HTR-8/SVneo (cell line): ENCODE data around the gene ZBTB43.
"Not testable (repeated sequence)": the region's sequence is repeated elsewhere in the genome, so short reads cannot be mapped to it uniquely, and the experiment has no call there.

Experiments
- DNase-seq: peaks from one replicate; pipeline ENCODE4 v3.0.0; 2011; ENCODE audit warnings: low spot score, mixed read lengths; ENCODE audit not compliant: insufficient read length
- FAIRE-seq: peaks from 2 replicates; lab custom pipeline; 2011; peaks lifted over from hg19 to GRCh38; lab: Jason Lieb, UNC

Gene ZBTB43, protein sequence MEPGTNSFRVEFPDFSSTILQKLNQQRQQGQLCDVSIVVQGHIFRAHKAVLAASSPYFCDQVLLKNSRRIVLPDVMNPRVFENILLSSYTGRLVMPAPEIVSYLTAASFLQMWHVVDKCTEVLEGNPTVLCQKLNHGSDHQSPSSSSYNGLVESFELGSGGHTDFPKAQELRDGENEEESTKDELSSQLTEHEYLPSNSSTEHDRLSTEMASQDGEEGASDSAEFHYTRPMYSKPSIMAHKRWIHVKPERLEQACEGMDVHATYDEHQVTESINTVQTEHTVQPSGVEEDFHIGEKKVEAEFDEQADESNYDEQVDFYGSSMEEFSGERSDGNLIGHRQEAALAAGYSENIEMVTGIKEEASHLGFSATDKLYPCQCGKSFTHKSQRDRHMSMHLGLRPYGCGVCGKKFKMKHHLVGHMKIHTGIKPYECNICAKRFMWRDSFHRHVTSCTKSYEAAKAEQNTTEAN

DNA sequence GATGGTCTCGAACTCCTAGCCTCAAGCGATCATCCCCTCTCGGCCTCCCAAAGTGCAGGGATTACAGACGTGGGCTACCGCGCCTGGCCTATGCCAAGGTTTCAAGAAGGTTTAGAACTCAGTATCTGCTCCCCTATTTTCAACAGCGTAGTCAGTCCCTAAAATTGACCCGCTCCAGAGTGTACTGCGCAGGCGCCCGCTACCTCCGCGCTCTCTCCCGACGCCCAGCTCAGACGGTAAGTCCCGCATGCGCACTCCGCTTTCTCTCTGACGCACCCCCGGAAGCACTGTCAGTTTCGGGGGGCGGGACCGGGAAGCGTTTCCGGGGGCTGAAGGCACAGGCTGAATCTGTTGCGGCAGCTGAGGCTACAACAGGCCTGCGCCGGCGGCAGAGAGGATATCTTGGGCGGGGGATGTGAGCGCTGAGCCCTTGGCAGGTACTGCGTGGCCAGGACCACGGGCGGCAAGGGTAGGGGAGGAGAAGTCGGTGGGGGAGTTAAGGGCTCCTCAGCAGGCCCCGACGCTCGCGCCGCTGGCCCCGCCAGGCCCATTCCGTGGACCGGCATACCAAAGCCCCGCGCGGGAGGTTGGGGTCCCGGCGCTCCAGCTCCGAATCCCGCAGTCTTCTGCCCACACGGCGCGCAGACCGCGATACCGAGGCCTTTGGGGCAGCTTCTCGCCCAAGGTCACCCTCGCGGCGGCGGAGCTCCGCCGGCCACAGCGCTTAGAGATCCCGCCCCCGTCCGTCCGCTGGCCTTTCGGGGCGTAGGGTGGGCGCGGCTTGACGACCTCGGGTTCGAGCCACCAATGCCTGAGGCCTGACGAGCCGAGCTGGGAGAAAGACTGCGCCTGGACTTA is at the start of gene ZBTB43:
Gene ZBTB43, plus strand, starts transcription at position 345 of the 858 bp plus-strand sequence. CDS start 27,470 bp downstream, outside the sequence.
- no peak for FAIRE-seq
- DNase-seq, result peak; percentile 95

DNA sequence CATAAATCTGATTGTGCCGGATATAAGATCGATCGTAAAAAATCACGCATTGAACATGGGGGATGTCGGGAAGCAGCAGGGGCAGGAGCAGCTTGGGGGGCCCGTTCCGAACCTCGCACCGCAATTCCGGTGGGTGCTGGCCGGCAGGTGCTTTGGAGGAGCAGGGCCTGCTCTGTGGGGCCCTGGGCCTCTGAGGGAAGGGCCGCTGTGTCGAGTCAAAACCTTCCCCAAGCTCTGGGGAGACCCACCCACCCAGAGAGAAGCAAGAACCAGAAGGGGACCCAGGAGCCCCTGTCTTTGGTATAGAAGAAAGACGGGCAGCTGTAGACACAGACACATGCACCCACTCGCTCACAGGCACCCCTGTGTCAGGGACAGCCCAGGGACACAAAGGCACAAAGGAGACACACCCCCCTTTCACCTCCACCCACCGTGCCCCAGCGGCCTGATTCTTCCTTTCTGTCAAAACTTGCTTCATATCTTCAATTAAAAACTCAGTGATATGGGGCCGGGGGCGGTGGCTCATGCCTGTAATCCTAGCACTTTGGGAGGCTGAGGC is 49.4 kb upstream of the ZBTB43 start:
- FAIRE-seq, result no peak

DNA sequence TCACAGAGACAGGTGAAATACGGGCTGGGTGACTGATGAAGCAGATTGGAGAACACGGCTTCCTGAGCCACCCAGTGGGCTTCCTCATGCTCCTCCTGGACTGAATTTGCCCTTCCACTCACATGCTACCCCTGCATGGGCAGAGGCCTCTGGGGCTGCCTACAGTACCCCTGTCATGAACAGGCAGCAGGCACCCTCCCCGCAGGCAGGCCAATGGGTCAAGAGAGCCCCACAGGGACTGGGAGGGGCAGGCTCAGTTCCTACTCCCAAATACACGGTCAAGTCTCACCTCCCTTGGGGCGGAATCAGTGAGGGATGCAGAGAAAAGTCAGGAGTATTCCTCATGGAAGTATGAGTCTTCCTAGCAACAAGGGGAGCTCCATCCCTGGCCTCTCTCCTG is 48.6 kb upstream of the ZBTB43 start:
- no peak for FAIRE-seq
- no peak for DNase-seq

More for the DNA sequence above, 49.4 kb upstream of the ZBTB43 start:
- no peak for DNase-seq

DNA sequence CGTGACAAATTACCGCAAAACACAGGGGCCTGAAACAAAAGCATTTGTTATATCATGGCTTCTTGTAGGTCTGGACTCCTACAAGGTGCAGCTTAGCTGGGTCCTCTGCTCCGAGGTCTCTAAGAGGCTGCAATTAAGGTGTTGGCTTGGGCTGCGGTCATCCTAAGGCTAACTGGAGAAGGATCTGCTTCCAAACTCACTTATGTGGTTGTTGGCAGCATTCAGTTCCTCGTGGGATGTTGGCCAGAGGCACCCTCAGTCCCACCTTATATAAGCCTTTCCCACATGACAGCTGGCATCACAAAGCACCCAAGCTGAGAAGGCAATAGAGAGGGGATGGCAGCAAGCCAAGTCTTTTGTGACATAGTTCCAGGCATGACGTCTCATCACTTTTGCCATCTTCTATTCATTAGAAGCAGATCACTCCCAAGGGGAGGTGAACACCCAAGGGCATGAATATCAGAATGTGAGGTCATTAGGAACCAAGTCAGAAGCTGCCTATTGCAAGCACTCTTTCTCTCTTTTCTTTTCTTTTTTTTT is 47.9 kb upstream of the ZBTB43 start:
- DNase-seq (no peak), FAIRE-seq (no peak)

DNA sequence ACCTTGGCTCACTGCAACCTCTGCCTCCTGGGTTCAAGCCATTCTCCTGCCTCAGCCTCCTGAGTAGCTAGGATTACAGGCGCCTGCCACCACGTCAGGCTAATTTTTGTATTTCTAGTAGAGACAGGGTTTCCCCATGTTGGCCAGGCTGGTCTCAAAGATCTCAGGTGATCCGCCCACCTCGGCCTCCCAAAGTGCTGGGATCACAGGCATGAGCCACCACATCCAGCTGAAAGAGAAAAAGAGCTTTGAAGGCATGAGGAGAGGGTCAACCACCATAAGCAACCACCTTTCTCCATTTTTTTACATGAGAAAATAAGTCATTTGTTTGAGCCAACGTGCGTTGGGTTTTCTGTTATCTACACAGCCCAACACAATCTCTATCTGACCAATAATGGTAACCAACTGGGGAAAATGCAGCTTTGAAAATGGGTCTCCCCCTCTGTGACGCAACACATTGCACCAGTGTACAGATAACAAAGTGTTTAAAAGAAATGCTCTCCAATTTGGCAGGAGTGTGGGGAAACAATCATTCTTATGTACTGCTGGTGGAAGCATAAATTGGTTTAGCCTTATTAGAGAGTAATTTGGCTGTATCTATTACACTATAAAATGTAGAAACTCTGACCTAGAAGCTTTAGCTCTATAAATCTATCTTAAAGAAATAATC is 45.8 kb upstream of the ZBTB43 start:
- DNase-seq (no peak), FAIRE-seq (no peak)

DNA sequence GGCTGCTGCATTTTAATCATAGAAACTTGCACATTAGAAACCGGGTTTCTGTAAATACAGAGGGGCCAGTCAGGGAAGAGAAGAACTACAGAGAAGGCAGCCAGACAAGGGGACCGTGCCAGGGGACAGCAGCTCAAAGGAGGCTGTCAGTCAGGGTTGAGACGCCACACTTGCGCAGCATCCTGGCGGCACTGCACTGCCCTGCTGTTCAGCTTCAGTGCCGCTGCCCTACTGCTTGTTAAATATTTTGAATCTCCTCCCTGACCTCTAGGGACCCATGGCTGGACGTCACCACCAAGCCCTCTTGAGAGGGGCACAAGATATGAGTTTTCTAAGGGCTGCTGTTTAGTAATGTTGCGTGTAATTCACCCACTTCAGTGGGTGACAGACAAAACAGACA is 43.6 kb upstream of the ZBTB43 start:
- DNase-seq, result no peak
- FAIRE-seq, result no peak

DNA sequence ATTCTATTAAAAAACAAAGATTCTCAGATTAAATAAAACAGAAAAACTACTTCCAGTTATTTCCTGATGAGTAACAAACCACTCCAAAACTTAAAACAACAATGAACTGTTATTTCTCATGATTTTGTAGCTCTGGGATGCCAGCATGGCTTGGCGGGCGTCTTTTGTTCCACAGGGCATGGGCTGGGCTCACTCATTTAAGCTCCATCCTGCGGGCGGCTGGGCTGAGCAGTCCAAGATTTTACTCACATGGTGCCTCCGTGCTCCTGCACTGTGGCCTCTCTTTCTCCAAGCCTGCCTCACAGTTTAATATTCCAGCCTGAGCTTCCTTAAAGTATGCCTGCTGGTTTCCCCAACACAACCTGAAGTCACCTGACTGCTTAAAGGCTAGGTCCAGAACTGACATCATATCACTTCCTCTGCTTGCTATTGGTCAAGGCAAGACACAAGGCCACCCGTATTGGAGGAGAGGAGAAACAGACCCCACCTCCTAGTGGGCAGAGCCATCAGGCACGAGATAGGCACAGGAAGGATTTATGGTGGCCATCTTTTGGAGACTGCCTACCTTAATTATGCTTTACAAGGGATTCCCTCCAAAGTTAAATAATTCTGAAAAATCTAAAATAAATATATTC is 41.6 kb upstream of the ZBTB43 start:
- FAIRE-seq (no peak), DNase-seq (peak; percentile 29)

DNA sequence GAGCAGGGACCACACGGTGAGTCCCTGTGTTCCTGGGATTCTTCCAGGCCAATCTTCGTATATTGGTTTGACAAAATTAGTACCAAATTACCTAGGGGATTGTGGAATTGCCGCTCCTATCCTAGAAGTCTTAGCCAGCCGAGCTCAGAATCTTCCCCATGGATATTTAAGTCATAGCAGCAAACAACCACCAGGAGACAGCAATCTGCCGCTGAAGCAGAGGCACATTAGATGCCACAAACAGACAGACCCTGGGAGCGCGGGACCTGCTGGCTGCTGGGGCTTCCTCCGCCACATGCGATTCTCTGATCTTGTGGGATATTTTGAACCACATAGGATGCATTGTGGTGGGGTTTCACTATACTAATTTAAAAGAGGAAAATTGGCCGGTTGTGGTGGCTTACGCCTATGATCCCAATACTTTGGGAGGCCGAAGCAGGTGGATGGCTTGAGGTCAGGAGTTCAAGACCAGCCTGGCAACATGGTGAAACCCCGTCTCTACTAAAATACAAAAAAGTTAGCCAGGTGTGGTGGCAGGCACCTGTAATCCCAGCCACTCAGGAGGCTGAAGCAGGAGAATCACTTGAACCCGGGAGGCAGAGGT is 31.7 kb upstream of the ZBTB43 start:
- peak; percentile 21 for DNase-seq
- FAIRE-seq, result no peak

DNA sequence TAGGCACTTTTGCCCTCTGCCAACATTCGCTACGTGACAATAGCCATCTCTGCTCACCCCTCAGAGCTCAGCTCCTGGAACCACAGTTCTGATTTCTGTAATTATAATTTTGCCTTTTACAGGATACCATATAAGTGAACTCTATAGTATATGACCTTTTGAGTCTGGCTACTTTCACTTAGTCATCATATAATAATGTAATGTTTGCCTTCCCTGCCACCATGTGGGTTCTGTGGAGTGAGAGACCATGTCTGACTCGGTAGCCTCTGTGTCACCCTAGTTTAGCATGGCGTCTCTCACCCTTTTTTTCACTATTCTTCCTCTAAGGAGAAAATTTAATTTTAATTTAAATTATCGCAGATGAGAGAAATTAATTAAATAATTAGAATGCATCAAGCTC is 28.9 kb upstream of the ZBTB43 start:
- FAIRE-seq (no peak), DNase-seq (no peak)

DNA sequence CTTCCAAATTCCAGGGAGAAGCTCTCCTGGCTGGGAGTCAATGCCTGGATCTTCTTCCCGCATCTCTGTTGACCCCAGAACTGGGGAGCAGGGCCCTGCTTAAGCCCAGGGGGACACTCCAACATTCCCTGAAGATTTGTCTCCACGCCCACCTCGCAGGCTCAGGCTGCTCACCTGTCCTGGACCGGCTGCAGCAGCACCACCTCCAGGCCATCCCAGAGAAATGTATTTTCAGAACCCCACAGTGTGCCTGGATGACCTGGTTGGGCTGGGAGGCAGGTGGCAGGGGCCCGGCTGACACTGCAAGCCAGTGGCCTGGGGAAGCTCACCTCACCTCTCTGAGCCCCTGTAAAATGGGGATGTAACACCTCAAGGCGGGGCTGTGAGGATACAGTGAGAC is 27.1 kb upstream of the ZBTB43 start:
- FAIRE-seq, result no peak
- DNase-seq, result peak; percentile 12

DNA sequence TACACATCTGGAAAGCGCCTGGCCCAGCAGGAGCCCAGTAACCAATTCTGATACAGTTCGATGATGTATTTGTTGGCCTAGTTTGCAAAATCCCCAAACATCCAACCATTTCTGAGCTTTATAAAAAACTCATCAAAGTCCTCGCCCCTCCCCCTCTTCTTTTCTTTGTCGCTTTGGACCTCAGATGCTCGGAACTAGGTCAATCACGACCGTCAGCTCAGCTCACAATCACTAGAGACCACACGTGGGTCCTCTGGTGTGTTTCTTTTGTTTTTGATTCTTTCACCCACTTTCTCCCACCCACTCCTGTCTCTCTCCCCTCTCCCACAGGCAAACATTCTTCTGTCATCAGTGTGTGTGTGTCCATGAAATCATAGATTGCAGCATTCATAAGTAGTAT is 26.7 kb upstream of the ZBTB43 start:
- DNase-seq (no peak), FAIRE-seq (no peak)

DNA sequence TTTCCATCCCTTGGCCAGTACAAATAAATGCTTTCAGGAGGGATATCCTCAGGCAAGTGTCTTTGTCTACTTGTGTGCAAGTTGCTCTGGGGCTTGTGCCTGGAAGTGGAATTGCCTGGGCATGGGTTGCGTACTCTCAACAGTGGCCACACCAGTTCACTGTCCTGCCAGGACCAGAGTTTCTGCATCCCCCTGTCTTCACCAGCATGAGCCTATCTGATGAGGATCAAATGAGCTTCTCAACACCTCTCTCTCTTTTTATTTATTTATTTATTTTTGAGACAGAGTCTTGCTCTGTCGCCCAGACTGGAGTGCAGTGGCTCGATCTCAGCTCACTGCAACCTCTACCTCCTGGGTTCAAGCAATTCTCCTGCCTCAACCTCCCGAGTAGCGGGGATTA is 26.1 kb upstream of the ZBTB43 start:
- not testable (repeated sequence) for DNase-seq, FAIRE-seq

DNA sequence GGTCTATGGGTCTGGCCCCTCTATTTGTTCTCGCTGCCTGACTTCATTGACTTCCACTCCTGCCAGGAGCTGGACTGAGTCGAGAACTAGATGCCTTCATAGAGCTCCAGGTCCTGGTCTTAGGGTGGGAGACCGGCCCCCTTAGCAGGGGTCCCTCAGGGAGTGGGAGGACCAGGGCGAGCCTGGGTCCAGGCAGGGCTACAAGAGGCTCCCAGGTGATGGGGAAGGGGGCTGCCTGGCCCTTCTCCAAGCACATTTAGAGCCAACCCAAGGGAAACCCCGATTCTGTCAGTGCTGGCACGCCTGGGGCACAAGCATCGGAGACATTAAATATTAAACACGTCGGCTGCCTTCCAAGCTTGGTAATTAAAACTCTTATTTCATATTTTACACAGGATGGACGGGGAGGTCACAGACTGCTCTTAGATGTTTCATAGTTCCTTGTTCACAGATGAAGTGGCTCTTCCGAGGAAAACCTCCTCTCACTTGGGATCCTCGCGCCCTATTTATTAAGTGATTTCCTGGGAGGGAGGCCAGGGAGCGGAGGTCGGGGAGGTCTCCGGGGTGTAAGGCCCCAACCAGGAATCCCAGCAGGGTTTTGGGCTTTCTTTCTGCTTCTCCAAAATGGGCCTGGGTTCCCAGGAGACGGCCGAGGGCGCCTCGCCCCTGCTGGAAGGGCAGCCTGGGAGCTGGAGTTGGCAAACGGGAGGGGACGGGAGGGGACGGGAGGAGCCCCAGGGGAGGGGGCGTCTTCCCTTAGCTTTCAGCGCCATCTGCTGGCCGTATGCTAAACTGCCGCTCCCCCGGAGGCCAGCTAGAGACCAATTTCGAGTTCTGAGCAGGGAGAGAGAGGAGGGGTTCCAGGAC is 23.4 kb upstream of the ZBTB43 start:
- DNase-seq (peak; percentile 79), FAIRE-seq (no peak)

DNA sequence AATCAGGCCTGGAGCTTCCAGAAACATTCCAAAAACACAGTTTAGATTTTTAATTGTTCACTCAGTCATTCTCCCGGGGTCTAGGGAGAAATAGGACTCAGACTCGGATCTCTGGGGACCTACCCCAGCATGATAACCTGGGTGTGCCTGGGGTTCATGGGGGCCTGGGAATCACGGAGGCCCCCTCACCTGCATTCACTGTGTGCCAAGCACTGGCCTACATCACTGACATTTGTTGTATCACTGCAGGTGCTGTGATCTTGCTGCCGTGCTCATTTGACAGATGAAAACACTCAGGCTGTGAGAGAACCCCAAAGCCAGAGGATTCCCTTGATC is 22.8 kb upstream of the ZBTB43 start:
- FAIRE-seq (no peak), DNase-seq (no peak)

DNA sequence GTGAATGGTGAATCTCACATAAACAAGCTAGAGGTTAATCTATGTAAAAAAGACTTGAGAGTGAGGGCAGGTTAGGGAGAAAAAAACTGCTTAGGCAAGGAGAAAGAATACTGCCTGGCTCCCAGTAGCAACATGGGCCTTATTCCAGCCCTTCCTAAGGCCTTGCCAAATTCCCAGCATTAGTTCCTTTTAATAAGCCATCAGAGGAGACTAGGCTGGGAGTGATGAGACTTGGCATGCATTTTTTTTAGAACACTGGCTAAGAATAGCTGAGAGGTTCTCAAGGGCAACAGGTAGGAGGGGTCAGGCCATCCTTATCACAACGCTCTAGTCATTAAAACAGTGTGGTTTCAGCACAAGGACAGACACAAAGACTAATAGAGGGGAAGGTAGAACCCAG is 20.9 kb upstream of the ZBTB43 start:
- FAIRE-seq, result no peak
- DNase-seq, result no peak

DNA sequence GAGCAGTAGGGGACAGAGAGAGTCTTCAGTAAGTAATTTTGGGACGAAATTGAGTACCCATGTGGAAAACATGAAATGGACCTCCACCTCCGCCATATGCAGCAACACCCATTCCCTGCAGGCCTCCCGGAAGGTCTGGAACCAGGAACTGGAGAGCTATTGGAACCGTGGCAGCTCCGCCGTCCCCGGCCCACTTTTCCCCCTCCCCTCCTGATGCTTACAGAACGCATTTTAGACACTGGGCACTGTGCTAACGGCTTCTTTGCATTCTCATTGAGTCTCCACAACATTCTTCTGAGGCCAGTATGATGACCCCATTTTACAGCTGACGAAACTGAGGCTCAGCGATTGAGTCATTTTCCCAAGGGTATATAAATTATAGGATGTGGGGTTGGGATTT is 20.4 kb upstream of the ZBTB43 start:
- DNase-seq, result no peak
- no peak for FAIRE-seq

DNA sequence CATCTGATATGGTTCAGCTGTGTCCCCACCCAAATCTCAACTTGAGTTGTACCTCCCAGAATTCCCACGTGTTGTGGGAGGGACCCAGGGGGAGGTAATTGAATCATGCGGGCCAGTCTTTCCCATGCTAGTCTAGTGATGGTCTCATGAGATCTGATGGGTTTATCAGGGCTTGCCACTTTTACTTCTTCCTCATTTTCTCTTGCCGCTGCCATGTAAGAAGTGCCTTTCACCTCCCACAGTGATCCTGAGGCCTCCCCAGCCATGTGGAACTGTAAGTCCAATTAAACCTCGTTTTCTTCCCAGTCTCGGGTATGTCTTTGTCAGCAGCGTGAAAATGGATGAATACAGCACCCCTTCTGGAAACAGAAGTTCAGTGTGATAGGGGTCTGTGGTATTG is 20.0 kb upstream of the ZBTB43 start:
- FAIRE-seq, DNase-seq: not testable (repeated sequence)

DNA sequence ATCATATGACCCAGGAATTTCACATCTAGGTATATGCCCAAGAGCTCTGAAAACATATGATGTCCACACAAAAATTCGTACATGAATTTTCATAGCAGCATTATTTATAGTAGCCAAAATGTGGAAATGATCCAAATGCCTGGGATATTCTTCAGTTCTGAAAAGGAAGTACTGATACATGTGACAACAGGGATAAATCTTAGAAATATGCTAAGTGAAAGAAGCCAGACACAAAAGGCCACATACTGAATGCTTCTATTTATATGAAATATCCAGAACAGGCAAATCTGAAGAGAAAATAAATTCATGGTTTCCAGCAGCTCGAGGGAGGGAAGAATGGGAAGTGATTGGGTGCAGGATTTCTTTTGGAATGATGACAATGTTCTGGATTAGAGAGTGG is 16.8 kb upstream of the ZBTB43 start:
- no peak for DNase-seq
- FAIRE-seq, result no peak
